H1 (cell line): Measurements from ENCODE around the gene ADNP. TPM values are rescaled to one million over a fixed set of nuclear protein-coding genes. Genes with fewer than 3 reads are reported as not detected.

Experiments used
- KDM1A ChIP-seq: fragments of 200-600, 300-600 bp; sonication (generic); IDR thresholded peaks from 2 replicates; pipeline ENCODE4 v1.7.1; 2016; ENCODE audit warnings: mild to moderate bottlenecking, low read length, borderline replicate concordance
- PHF8 ChIP-seq: fragments of 200-600 bp; sonication (generic); conservative IDR thresholded peaks from 2 replicates; pipeline ENCODE4 v1.7.1; 2012; ENCODE audit warnings: low read depth, mild to moderate bottlenecking, inconsistent platforms, low read length, moderate library complexity
- SIX5 ChIP-seq: IDR thresholded peaks from 2 replicates; pipeline ENCODE4 v1.6.1; 2011; ENCODE audit warnings: mild to moderate bottlenecking, low read depth, low read length
- SUZ12 ChIP-seq: fragments of 200-600 bp; sonication (generic); IDR thresholded peaks from 2 replicates; pipeline ENCODE4 v1.6.1; 2012; ENCODE audit warnings: mild to moderate bottlenecking, inconsistent platforms, low read length, moderate library complexity, mixed read lengths
- TCF12 ChIP-seq: IDR thresholded peaks from 2 replicates; pipeline ENCODE4 v1.6.1; 2011; ENCODE audit warnings: low read depth, mild to moderate bottlenecking, low read length
- polyA plus RNA-seq, 7 experiments: library from polyadenylated mRNA; depleted of rRNA in 3 of 7; stranded (reverse) in 5 of 7; unstranded in 2 of 7; fragments of >200 nt in 5 of 7; fragments of 200-250 nt in 2 of 7; gene quantifications; 1 replicate in 5 of 7; 2 replicates in 1 of 7; 4 replicates in 1 of 7; pipeline versions ENCODE4 v1.2.1 to v1.2.3, GENCODE V29; 2011 to 2013; ENCODE audit warnings: missing spikeins in 2 of 7, mixed read lengths in 2 of 7
- total RNA-seq: library from RNA; stranded (reverse); fragmentation: NEBNext Ultra II Directional; extraction: Animal tissue kit (Norgen Biotek cat#: 25700); gene quantifications from 2 replicates; pipeline ENCODE4 v1.2.1, GENCODE V29; 2021

Gene ADNP
- total and polyA plus RNA-seq, 2 of the 8 experiments (the other 6 are each of a cell fraction or from before 2014, with no cell fraction given) = 31.6 to 123 TPM

DNA sequence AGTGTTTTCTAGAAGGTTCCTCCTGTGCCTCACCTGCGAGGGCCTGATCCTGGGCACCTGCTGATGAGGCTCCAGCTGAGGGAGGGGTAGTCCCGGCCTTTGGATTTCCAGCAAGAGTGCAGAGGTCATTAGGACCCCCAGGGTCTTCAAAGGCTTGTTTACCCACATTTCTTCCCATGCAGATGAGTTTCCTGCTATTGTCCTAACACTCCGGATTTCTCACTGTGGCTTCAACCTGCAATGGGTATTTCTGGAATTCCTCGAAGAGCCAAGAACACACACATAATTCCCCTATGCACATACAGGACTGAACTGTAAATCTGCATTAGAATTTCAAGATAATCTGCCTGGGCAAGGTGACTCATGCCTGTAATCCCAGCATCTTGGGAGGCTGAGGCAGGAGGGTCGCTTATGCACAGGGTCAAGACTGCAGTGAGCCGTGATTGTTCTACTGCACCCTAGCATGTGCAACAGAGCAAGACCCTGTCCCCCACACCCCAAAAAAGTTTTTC is 53.9 kb downstream of the ADNP start (continued):
- no peak for TF ChIP-seq KDM1A
- no peak for TF ChIP-seq SIX5
- no peak for TF ChIP-seq TCF12
- TF ChIP-seq SUZ12 = no peak
- TF ChIP-seq PHF8 = no peak
